Measurements from ENCODE around the gene TIAM1.

DNA sequence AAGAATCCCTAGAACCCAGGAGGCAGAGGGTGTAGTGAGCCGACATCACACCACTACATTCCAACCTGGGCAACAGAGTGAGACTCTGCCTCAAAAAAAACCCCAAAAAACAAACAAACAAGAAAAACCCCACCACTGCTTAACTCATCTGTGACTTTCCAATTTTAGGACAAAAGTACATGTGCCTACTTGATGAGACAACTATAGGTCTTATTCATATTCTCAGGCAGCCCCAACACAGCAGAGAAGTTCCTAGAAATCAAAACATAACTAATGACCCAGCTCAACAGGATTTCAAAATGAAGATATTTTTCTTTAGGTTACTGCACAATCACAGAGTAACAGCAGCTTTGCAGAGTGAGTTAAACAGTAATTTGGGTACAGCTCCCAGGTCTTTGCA lies 26.4 kb downstream of the TIAM1 start:
- TF ChIP-seq, protein P1, sequence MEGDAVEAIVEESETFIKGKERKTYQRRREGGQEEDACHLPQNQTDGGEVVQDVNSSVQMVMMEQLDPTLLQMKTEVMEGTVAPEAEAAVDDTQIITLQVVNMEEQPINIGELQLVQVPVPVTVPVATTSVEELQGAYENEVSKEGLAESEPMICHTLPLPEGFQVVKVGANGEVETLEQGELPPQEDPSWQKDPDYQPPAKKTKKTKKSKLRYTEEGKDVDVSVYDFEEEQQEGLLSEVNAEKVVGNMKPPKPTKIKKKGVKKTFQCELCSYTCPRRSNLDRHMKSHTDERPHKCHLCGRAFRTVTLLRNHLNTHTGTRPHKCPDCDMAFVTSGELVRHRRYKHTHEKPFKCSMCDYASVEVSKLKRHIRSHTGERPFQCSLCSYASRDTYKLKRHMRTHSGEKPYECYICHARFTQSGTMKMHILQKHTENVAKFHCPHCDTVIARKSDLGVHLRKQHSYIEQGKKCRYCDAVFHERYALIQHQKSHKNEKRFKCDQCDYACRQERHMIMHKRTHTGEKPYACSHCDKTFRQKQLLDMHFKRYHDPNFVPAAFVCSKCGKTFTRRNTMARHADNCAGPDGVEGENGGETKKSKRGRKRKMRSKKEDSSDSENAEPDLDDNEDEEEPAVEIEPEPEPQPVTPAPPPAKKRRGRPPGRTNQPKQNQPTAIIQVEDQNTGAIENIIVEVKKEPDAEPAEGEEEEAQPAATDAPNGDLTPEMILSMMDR (IDR thresholded peaks at IDR 0.05) = no peak
- no peak for TF ChIP-seq POLR2A (IDR thresholded peaks at IDR 0.05)
- TF ChIP-seq POLR2AphosphoS5 (IDR thresholded peaks at IDR 0.05) = no peak
- no peak for TF ChIP-seq EP300 (IDR thresholded peaks at IDR 0.05)

All from gastroesophageal sphincter (tissue), 3 donors.